ENCODE measurements around the gene GP1BB. TPM values are rescaled to one million over a fixed set of nuclear protein-coding genes. Genes with fewer than 3 reads are reported as not detected.

The GP1BB gene
- polyA plus RNA-seq, 3 donors, result 0.13 to 1.5 (median 0.26) TPM

GRCh38 chr22:19722982-19723231 lies 432 bp upstream of the GP1BB start:
- no peaks in the 10 kb centered on the region for H4K20me1 ChIP-seq (ENCODE audit: insufficient read depth, low read length)
- Mint-ChIP-seq H3K4me1 (peaks cover 12% of the 10 kb centered on the region), H3K36me3 (peaks cover 0 to 14% of the 10 kb centered on the region in 2 donors), H3K4me3 (peak overlapping the region in 1 of 2 donors; percentile 89), H3K27me3 (ENCODE audit: low read depth in 3 of 3) (peaks cover 56 to 80% (median 57%) of the 10 kb centered on the region in 3 donors), H3K9me3 (peaks cover 0 to 20% (median 11%) of the 10 kb centered on the region in 7 donors), H3K27ac (no peak overlapping the region)
- peaks cover 15 to 66% of the 10 kb centered on the region in 2 donors for H3K27me3 ChIP-seq (ENCODE audit: control insufficient read depth in 2 of 2, insufficient read depth in 2 of 2, low read length in 2 of 2)
- peak overlapping the region; percentile 46 for H2AFZ ChIP-seq (ENCODE audit: insufficient read depth, low read depth, low read length, poor library complexity, severe bottlenecking)
- intact Hi-C loops (cut with micrococcal nuclease), result no loop called here
- H3K79me2 ChIP-seq (ENCODE audit: insufficient read depth, low read length), result no peaks in the 10 kb centered on the region
- H3K4me1 ChIP-seq (ENCODE audit: control insufficient read depth in 1 of 2, insufficient read depth in 2 of 2, low read length in 2 of 2), result peaks cover 13 to 32% of the 10 kb centered on the region in 2 donors
- H3K4me2 ChIP-seq (replicated peaks; ENCODE audit: extremely low read depth, low read length, poor library complexity, severe bottlenecking), result peak overlapping the region; percentile 56
- no peak for DNase-seq
- no peak overlapping the region for H3K9ac ChIP-seq (ENCODE audit: insufficient read depth, low read length, poor library complexity, severe bottlenecking)
- H3K4me3 ChIP-seq (replicated peaks in 1 of 3; ENCODE audit: low read depth in 2 of 3, low read length in 3 of 3), result peak overlapping the region in 1 of 3 experiments; percentile 52
- no peak overlapping the region for H3K27ac ChIP-seq (ENCODE audit: low read depth in 1 of 2, low read length in 2 of 2)
- no peaks in the 10 kb centered on the region for H3K36me3 ChIP-seq (replicated peaks in 1 of 2; ENCODE audit: control insufficient read depth in 1 of 2, insufficient read depth in 2 of 2, low read length in 2 of 2)
- WGBS (ENCODE audit: insufficient coverage), result 18% methylated on average over 15 of the region's 15 CpGs
- TF ChIP-seq, protein P1, sequence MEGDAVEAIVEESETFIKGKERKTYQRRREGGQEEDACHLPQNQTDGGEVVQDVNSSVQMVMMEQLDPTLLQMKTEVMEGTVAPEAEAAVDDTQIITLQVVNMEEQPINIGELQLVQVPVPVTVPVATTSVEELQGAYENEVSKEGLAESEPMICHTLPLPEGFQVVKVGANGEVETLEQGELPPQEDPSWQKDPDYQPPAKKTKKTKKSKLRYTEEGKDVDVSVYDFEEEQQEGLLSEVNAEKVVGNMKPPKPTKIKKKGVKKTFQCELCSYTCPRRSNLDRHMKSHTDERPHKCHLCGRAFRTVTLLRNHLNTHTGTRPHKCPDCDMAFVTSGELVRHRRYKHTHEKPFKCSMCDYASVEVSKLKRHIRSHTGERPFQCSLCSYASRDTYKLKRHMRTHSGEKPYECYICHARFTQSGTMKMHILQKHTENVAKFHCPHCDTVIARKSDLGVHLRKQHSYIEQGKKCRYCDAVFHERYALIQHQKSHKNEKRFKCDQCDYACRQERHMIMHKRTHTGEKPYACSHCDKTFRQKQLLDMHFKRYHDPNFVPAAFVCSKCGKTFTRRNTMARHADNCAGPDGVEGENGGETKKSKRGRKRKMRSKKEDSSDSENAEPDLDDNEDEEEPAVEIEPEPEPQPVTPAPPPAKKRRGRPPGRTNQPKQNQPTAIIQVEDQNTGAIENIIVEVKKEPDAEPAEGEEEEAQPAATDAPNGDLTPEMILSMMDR (IDR thresholded peaks at IDR 0.05), result no peak
- peaks cover 0 to 24% of the 10 kb centered on the region in 2 donors for H3K9me3 ChIP-seq (replicated peaks in 1 of 2; ENCODE audit: control insufficient read depth in 1 of 2, insufficient read depth in 1 of 2, low read length in 2 of 2)

GRCh38 chr22:19723983-19724827 lies 866 bp downstream of the GP1BB start:
- H3K36me3 Mint-ChIP-seq, result peaks cover 0 to 13% of the 10 kb centered on the region in 2 donors
- no peak overlapping the region for H3K27ac ChIP-seq (ENCODE audit: low read depth in 1 of 2, low read length in 2 of 2)
- H3K36me3 ChIP-seq (replicated peaks in 1 of 2; ENCODE audit: control insufficient read depth in 1 of 2, insufficient read depth in 2 of 2, low read length in 2 of 2), result no peaks in the 10 kb centered on the region
- DNase-seq, result no peak
- H3K79me2 ChIP-seq (ENCODE audit: insufficient read depth, low read length), result no peaks in the 10 kb centered on the region
- no peak overlapping the region for H3K9ac ChIP-seq (ENCODE audit: insufficient read depth, low read length, poor library complexity, severe bottlenecking)
- TF ChIP-seq, protein P1 (IDR thresholded peaks at IDR 0.05), result peak; percentile 17
- peaks cover 0 to 22% of the 10 kb centered on the region in 2 donors for H3K9me3 ChIP-seq (replicated peaks in 1 of 2; ENCODE audit: control insufficient read depth in 1 of 2, insufficient read depth in 1 of 2, low read length in 2 of 2)
- H3K27ac Mint-ChIP-seq, result no peak overlapping the region
- H3K27me3 ChIP-seq (ENCODE audit: control insufficient read depth in 2 of 2, insufficient read depth in 2 of 2, low read length in 2 of 2), result peaks cover 13 to 58% of the 10 kb centered on the region in 2 donors
- WGBS (ENCODE audit: insufficient coverage), result 6% methylated on average over 87 of the region's 89 CpGs
- peaks cover 11% of the 10 kb centered on the region for H3K4me1 Mint-ChIP-seq
- H3K4me3 ChIP-seq (replicated peaks in 1 of 3; ENCODE audit: low read depth in 2 of 3, low read length in 3 of 3), result peak overlapping the region in 1 of 3 experiments; percentile 52
- peak overlapping the region; percentile 56 for H3K4me2 ChIP-seq (replicated peaks; ENCODE audit: extremely low read depth, low read length, poor library complexity, severe bottlenecking)
- H4K20me1 ChIP-seq (ENCODE audit: insufficient read depth, low read length), result no peaks in the 10 kb centered on the region
- peaks cover 10 to 20% of the 10 kb centered on the region in 2 donors for H3K4me1 ChIP-seq (ENCODE audit: control insufficient read depth in 1 of 2, insufficient read depth in 2 of 2, low read length in 2 of 2)
- peaks cover 0 to 19% (median 10%) of the 10 kb centered on the region in 7 donors for H3K9me3 Mint-ChIP-seq
- H3K27me3 Mint-ChIP-seq (ENCODE audit: low read depth in 3 of 3), result peaks cover 54 to 78% (median 59%) of the 10 kb centered on the region in 3 donors
- intact Hi-C loops (cut with micrococcal nuclease), result no loop called here
- H2AFZ ChIP-seq (ENCODE audit: insufficient read depth, low read depth, low read length, poor library complexity, severe bottlenecking), result no peak overlapping the region
- H3K4me3 Mint-ChIP-seq, result peak overlapping the region in 1 of 2 donors; percentile 79
